Measurements from ENCODE around the gene PVALEF.

PVALEF gene

GRCh38 chr17:81119223-81120148 is 45.8 kb upstream of the PVALEF start:
- peak; percentile 98 for DNase-seq (ENCODE audit: low read depth)
- TF ChIP-seq, protein P1, sequence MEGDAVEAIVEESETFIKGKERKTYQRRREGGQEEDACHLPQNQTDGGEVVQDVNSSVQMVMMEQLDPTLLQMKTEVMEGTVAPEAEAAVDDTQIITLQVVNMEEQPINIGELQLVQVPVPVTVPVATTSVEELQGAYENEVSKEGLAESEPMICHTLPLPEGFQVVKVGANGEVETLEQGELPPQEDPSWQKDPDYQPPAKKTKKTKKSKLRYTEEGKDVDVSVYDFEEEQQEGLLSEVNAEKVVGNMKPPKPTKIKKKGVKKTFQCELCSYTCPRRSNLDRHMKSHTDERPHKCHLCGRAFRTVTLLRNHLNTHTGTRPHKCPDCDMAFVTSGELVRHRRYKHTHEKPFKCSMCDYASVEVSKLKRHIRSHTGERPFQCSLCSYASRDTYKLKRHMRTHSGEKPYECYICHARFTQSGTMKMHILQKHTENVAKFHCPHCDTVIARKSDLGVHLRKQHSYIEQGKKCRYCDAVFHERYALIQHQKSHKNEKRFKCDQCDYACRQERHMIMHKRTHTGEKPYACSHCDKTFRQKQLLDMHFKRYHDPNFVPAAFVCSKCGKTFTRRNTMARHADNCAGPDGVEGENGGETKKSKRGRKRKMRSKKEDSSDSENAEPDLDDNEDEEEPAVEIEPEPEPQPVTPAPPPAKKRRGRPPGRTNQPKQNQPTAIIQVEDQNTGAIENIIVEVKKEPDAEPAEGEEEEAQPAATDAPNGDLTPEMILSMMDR (IDR thresholded peaks at IDR 0.05; ENCODE audit: insufficient read depth, low read depth, low read length, missing control alignments) = no peak
- H3K4me3 ChIP-seq (ENCODE audit: low read length) = peak overlapping the region; percentile 46

DNA sequence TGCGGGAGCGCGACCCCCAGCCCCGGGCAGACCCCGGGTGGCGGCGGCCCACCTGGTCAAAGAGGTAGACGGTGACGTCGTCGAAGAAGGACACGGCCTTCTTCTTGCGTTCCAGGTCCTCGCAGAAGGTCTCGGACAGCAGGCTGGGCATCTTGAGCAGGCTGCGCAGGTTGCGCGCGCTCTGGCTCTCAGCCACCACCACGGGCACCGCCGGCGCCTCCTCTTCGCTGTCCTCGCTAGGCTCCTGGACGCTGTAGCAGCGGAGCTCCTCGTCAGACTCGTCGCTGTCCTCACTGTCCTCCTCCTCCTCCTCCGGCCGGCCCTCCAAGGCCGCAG is 45.2 kb upstream of the PVALEF start:
- no peak for DNase-seq (ENCODE audit: low read depth)

GRCh38 chr17:81120695-81121621 is 44.3 kb upstream of the PVALEF start:
- no peak for DNase-seq (ENCODE audit: low read depth)
- H3K4me3 ChIP-seq (ENCODE audit: low read length) = no peak overlapping the region
- TF ChIP-seq, protein P1 (IDR thresholded peaks at IDR 0.05; ENCODE audit: insufficient read depth, low read depth, low read length, missing control alignments) = no peak

More for the DNA sequence above, 45.2 kb upstream of the PVALEF start:
- H3K4me3 ChIP-seq (ENCODE audit: low read length) = no peak overlapping the region
- TF ChIP-seq, protein P1 (IDR thresholded peaks at IDR 0.05; ENCODE audit: insufficient read depth, low read depth, low read length, missing control alignments) = no peak

- H3K4me3 ChIP-seq (ENCODE audit: low read length) = no peak overlapping the region
- DNase-seq (ENCODE audit: low read depth) = no peak
- TF ChIP-seq, protein P1 (IDR thresholded peaks at IDR 0.05; ENCODE audit: insufficient read depth, low read depth, low read length, missing control alignments) = no peak
These were observed 43.2 kb upstream of the PVALEF start for GRCh38 chr17:81121841-81122733.

DNA sequence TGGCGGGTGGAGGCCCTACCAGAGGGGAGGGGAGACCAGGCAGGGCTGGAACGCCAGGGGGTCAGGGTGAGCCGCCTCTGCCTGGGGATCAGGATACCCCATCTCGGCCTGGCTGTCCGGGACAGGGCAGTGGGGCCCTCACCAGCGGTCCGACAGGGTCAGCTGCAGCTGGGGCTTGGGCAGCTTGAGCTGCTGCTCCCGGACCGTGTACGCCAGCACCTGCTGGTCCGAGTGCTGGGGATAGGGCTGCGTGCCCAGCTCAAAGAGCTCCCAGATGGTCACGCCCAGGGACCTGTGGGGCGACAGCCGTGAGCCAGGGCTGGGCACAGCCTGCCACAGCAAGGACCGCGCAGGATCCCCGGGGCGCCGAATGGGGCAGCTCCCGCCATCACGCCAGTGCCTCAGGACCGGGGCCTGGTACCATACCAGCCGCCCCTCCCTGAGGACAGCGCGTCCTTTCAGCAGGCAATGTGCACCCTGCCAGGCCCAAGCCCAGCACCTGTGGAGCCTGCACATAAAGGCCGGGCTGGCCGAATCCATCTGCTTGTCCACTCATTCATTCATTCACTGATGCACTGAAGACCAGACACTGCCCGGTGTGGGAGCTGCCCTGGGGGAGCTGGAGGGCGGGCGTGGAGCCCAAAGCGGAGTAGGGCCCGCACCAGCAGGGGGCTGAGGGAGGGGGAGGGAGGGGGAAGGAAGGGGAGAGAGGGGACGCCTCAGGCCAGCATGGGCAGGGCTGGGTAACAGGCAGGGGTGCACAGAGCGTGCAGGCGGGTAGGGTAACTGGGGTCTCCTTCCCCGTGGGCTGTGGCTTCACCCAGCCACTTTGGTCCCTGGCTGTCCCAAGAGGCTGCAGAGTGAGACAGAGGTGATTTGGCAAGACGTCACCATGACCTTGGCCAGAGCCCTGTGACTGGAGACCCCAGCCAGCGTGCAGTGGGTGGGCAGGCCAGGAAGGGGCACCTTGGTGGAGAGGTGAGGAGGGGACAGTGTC is 42.0 kb upstream of the PVALEF start:
- no peak overlapping the region for H3K4me3 ChIP-seq (ENCODE audit: low read length)
- DNase-seq (ENCODE audit: low read depth) = no peak
- TF ChIP-seq, protein P1 (IDR thresholded peaks at IDR 0.05; ENCODE audit: insufficient read depth, low read depth, low read length, missing control alignments) = no peak

Data from epithelial cell of esophagus (primary cell).